M059J (cell line): ENCODE data around the gene BPTF. TPM values are rescaled to one million over a fixed set of nuclear protein-coding genes. Genes with fewer than 3 reads are reported as not detected.
A peak's percentile ranks its signal among the peaks of the same experiment; 100 is the strongest.
"Not testable (repeated sequence)": the region's sequence is repeated elsewhere in the genome, so short reads cannot be mapped to it uniquely, and the experiment has no call there.

Source experiments
- DNase-seq: peaks from one replicate; pipeline ENCODE4 v3.0.0-alpha.2; 2012; ENCODE audit warnings: low read depth
- total RNA-seq: library from RNA; depleted of rRNA; stranded (reverse); fragments of >200 nt; shearing (Covaris generic); gene quantifications from 2 replicates; pipeline ENCODE4 v1.2.3, GENCODE V29; 2014

The BPTF gene
- total RNA-seq, 1 experiment from 2014 or later = 24.2 TPM

DNA sequence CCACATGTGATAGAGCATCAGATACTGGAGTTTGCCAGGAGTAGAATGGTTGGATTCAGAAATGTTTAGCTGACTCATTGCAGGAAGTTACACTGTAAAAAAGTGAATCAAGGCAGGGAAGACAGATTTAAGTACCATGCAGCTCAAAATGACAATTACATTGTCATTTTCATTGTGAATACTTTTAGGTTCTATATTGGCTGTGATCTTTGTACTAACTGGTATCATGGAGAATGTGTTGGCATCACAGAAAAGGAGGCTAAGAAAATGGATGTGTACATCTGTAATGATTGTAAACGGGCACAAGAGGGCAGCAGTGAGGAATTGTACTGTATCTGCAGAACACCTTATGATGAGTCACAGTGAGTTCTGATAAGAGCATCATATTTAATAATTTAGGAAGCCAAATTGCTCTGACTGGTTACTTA, 137.9 kb downstream of the BPTF start:
- DNase-seq = peak; percentile 66

DNA sequence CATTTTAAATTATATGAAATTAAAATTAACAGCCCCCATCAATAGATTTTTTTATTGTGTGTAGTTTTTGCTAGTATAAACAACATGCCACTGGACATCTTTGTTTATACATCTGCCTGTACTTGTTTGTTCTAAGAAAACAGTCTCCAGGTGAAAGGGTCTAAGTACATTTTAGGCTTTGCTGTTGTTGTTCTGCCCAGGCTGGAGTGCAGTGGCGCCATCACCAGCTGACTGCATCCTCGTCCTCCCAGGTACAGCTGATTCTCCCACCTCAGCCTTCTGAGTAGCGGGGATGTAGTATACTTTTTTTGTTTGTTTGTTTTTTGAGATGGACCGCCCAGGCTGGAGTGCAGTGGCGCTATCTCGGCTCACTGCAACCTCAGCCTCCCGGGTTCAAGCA, 145.5 kb downstream of the BPTF start:
- no peak for DNase-seq

DNA sequence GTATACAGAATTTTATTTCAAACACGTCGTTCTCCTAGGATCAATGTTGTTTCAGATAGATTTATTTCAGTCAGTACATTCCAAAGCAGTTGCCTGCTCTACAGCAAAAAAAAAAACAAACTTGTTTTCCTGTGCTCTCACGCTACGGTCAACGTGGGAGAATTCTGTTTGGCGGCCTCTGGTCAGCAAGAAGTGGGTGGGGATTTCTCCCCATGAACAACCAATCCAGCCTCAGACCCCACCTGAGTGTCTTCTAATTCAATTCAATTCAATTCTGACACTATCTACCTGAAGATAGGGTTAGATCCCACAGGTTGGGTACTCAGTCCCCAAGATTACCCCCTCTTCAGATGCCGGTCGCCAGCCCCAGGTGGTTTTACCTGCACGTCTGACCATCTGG, 148.9 kb downstream of the BPTF start:
- no peak for DNase-seq

- DNase-seq = no peak
Observed at GRCh38 chr17:67974598-67975066, 149.3 kb downstream of the BPTF start.

DNA sequence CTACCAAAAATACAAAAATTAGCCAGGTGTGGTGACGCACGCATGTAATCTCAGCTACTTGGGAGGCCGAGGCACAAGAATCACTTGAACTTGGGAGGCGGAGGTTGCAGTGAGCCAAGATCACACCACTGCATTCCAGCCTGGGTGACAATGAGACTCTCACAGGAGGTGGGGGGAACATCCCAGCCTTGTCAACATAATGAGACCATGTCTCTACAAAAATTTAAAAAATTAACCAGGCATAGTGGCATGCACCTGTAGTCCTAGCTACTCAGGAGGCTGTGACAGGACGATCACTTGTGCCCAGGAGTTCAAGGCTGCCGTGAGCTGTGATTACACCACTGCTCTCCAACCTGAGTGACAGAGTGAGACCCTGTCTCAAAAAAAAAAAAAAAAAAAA, 151.0 kb downstream of the BPTF start:
- not testable (repeated sequence) for DNase-seq

DNA sequence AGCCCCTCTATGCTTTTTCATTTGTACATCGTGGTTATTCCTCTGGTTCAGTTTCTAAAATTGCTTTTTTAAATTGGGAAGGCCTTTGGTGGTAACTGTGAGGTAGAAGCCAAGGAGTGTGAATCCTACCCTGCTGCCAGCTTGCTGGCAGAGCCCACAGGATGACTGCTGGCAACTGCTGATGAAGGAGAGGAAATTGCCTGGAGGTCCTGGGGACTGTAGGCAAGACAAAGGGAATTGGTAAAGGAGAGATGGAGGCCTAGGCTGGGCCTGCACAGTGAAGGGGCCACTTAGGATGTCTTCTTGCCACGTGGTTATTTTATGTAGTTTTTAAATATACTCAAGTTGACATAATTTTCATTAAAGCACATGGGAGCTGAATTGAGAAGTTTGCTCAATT, 155.2 kb downstream of the BPTF start:
- peak; percentile 18 for DNase-seq

DNA sequence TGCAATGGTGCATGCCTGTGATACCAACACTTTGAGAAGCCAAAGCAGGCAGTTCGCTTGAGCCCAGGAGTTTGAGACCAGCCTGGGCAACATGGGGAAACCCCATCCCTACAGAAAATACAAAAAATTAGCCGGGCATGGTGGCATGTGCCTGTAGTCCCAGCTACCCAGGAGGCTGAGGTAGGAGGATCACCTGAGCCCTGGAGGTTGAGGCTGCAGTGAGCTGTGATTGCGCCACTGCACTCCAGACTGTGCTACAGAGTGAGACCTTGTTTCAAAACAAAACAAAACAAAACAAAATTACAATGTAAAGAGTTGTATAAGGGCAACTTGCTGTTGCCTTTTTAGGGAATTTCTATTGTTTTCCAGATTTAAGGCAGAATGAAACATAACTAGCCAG, 155.6 kb downstream of the BPTF start:
- DNase-seq = not testable (repeated sequence)

DNA sequence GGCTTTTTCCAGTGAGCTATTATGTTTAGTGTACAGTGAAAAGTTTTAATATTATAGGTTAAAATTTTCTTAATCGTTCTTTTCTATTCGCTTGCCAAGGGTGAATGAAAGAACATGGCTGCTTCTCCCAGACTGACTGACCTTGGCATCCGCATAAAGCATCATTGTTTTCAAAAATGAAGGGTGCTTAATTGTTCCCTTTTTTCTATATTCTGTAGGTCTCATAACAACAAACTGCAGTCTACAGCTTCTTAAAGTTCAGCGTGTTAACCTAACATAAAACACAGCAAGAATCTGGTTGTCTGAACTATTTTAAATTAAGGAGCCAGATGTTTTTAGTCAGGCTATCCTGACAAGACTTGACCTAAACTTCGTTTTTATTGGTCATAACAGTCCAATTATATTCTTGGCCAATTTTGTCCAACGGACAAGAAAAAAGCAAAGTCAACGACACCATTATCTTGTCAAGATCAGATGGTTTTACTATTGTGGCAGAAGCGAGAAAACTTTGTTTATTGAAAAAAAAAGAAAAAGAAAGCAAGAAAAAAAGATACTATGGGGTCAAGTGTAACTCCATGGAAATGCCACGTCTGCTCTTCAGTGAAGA, 156.8 kb downstream of the BPTF start:
- no peak for DNase-seq

GRCh38 chr17:67982686-67983382, 157.5 kb downstream of the BPTF start:
- no peak for DNase-seq

GRCh38 chr17:67983383-67983688, 158.0 kb downstream of the BPTF start:
- no peak for DNase-seq

GRCh38 chr17:67990909-67991308, 165.6 kb downstream of the BPTF start:
- no peak for DNase-seq

DNA sequence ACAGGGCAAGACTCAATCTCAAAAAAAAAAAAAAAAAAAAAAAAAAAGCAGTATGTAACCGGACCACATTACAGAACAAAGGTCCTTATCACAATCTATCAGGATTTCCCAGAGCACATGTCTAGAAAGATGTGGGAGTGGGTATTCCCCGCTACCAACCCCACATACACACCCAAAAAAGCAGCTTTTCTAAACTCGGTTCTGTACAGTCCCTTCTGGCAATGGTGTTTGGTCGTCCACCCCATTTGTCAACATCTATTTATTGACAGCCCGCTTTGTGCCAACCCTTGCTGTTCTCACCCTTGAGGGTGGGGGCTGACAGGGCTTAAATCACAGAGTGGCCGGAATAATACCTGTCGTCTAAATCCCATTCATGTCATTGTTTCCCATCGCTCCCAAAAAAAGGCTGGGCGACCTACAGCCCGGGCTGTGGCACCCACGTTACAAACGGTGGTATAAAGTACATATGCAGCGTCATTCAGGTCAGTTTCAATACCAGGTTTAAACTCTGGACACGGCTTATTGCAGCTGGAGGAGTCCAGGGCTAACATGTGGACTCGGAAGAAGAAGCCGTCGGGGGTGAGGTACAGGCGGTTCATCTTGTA, 167.3 kb downstream of the BPTF start:
- DNase-seq = no peak

DNA sequence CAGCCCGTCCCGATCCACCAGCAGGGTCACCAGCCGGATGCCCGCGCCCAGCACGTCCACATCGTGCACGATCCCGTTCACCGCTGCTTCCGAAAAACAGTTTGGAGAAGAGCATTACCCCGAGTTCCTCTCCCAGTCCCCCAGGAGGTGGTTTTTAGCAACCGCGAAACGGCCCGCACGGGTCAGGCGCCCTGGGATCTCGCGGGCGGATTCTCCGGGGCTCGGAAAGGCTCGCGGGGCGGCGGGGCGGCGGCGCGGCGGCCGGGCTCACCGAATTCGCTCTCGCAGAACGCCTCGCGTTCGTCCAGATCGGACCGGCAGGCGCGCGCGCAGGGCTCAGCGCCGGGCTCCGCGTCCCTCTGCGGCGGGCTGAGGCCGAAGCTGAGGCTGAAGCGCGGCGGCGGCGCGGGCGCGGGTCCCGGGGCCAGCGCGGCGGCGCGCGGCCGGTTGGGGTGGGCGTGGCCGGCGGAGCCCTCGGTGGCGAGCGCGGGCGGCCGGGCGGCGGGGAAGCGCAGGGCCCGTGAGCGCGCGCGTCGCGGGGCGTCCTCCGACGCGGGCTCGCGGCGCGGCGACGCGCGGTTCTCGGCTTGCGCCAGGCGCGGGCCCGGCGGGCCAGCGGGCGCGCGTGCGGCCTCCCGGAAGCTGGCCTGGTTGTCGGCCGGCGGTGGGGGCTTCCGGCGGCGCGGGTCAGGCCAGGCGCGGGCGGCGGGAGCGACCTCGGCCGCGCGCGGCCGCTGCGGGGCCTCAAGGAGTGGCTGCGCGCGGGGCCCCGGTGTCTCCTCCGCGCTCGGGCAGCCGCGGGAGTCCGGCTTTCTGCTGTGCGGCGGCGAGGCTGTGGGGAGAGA, 168.1 kb downstream of the BPTF start:
- peak; percentile 75 for DNase-seq

DNA sequence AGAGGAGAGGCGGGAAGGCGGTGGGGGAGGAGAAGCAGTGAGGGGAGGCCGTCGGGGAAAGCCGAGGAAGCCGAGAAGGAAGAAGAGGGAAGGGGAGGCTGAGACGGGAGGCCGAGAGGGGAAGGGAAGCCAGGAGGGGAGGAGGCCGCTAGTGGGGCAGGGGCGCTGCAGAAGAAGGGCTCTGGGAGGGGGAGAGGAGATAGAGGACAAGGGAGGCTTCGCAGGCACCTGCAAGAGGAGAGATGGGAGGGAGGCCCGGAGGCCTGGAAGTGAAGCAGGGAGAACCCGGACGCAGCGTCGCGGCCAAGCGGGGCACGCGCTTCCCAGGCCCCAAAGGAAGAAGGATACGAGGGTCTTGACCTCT, 168.7 kb downstream of the BPTF start:
- DNase-seq = no peak

DNA sequence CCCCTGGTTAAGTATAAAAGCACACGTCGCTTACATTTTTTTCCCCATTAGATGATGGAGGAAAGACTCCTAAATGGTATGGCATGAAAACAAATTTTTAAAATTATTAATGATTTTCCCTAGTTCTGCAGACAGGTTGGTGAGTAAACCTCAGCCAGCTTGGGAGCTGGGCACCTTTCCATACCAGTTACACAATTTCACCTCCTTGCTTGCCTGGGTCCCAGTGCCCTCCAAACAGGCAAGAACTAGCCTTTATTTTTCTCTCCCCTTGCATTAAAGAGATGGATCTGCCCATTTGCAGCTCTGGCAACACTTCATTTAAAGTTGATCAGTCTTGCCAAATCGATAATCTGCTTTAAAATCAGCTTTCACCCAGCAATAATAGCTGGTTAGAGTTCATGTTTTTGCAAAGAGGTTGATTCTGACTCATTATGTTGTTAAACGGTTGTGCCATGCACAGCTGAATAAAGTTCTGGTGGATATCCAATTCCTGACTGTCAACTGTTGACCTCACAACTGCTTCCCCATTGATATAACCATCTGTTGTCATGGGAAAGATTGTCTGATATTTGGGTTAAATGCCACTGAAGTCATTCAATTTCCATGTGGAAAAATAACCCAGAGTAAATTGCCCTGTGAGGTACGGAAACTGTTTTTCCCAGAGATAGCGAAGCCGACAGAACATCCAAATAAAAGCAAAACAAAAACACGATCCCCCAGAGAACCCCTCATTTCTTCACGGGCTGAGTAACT, 169.7 kb downstream of the BPTF start:
- peak; percentile 87 for DNase-seq

DNA sequence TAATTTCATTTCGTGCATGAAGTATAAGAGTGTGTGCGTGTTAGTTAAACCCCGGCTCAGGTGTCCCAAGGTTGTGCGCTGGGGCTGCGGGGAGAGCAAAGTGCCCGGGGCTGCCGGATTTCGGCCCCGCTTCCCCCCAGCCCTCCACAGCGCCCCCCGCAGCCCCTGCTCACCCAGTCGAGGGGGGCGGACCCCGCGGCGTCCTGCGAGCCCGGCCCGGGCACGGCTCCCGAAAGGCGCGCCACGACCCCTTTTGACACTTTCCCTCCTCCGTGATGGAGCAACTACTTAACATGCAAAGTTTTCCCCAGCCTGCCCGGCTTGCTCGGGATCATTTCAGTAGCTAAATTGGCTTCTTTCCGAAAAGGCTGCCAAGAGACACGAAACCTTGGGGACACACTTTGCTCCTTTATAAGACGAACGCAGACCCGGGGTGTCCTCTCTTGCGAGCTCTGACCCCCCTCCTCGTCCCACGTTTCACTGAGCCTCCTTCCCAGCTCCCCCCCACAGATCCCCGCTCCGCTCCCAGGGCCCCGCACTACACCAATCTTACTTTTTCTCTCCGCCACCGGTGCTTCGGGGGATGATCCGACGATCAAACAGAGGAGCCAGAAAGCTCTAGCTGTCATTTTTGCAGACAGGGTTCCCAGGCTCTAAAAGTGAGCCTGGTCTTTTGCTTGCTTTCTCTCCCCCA, 170.4 kb downstream of the BPTF start:
- DNase-seq = peak; percentile 20

DNA sequence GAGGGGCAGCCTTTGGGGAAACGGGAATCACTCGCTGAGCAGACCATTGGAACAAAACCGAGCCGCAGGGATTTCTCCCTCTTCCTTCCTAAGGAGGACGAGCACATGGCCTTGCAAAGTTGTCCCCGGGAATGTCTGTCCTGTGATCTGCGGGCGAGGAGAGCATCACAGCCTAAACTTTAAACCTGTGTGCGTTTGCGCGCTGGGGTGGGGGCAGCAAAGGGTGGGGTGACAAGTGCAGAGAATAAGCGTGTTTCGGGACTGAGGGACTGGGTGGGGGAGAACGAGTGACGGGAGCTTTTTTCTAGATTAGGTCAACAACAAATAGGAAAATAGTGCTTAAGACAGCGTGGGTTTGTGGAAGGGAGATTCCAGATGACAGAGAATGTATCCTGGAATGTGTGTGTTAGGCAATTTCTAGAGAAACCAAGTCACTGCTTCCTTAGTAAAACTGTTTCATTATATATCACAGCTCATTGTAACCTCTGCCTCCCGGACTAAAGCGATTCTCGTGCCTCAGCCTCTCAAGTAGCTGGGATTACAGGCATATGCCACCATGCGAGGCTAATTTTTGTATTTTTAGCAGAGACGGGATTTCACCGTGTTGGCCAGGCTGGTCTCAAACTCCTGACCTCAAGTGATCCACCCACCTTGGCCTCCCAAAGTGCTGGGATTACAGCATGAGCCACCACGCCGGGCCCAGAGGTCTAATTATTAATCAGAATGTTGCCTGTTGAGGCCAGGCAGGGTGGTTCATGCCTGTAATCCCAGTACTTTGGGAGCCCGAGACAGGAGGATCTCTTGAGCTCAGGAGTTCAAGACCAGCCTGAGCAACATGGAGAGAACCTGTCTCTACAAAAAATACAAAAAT, 171.2 kb downstream of the BPTF start, which contains the start of gene C17orf58:
Gene C17orf58 (minus strand): TSS at position 169 of the 871 bp plus-strand sequence. CDS start 271 bp downstream, outside the sequence.
- DNase-seq = not testable (repeated sequence)

GRCh38 chr17:67998466-67998865, 173.2 kb downstream of the BPTF start:
- DNase-seq = peak; percentile 15

GRCh38 chr17:67999291-67999911, 174.1 kb downstream of the BPTF start:
- peak; percentile 70 for DNase-seq
